HG03060 (cell line): ENCODE measurements around the gene IL10RB.
"Not testable (repeated sequence)": the region's sequence is repeated elsewhere in the genome, so short reads cannot be mapped to it uniquely, and the experiment has no call there.

Experiments used
- ATAC-seq: cut with Tn5 transposase; IDR thresholded peaks from one replicate; pipeline ENCODE4 v1.9.1; 2021; ENCODE audit warnings: low read depth, moderate number of reproducible peaks; ENCODE audit not compliant: unreplicated experiment

The IL10RB gene

GRCh38 chr21:33266050-33266788, at the start of gene IL10RB:
Gene IL10RB, plus strand, starts transcription at chr21:33266367. Its CDS starts 99 bp downstream, at chr21:33266466.
- ATAC-seq: no peak

- ATAC-seq: no peak
Measured at GRCh38 chr21:33217138-33217520, 49.0 kb upstream of the IL10RB start.

GRCh38 chr21:33219300-33219699, 46.9 kb upstream of the IL10RB start:
- ATAC-seq: no peak

GRCh38 chr21:33219954-33220353, 46.2 kb upstream of the IL10RB start:
- no peak for ATAC-seq

GRCh38 chr21:33225376-33225775, 40.8 kb upstream of the IL10RB start:
- not testable (repeated sequence) for ATAC-seq

- no peak for ATAC-seq
Measured at GRCh38 chr21:33228455-33228854, 37.7 kb upstream of the IL10RB start.

GRCh38 chr21:33229099-33229783, 36.9 kb upstream of the IL10RB start:
- ATAC-seq: no peak

GRCh38 chr21:33229784-33230544, 36.2 kb upstream of the IL10RB start, which contains the start of gene IFNAR2:
Gene IFNAR2, plus strand, starts transcription at chr21:33229938. Its CDS starts 11,985 bp downstream, at chr21:33241923.
- no peak for ATAC-seq

- ATAC-seq: no peak
Measured at GRCh38 chr21:33230545-33231324, 35.4 kb upstream of the IL10RB start.

- no peak for ATAC-seq
Measured at GRCh38 chr21:33231526-33231925, 34.6 kb upstream of the IL10RB start.

- ATAC-seq: no peak
Measured at GRCh38 chr21:33232291-33233034, 33.7 kb upstream of the IL10RB start.

GRCh38 chr21:33234635-33235520, 31.3 kb upstream of the IL10RB start:
- ATAC-seq: no peak

GRCh38 chr21:33236013-33236686, 30.0 kb upstream of the IL10RB start:
- no peak for ATAC-seq

GRCh38 chr21:33236766-33237165, 29.4 kb upstream of the IL10RB start:
- no peak for ATAC-seq

GRCh38 chr21:33237486-33237885, 28.7 kb upstream of the IL10RB start:
- no peak for ATAC-seq

GRCh38 chr21:33238146-33238545, 28.0 kb upstream of the IL10RB start:
- ATAC-seq: no peak

GRCh38 chr21:33238565-33239255, 27.5 kb upstream of the IL10RB start:
- ATAC-seq: peak; percentile 68
